Activated effector memory CD4-positive, alpha-beta T cell treated with anti-CD3 and anti-CD28 coated beads, Interleukin-2, amount 50 U/mL, for 16 hours (primary cell): ENCODE data around the gene PHLPP2.
"Not testable (repeated sequence)": the region's sequence is repeated elsewhere in the genome, so short reads cannot be mapped to it uniquely, and the experiment has no call there.

Experiments
- DNase-seq: peaks from one replicate; pipeline ENCODE4 v3.0.0-alpha.2; 2020

Gene PHLPP2

DNA sequence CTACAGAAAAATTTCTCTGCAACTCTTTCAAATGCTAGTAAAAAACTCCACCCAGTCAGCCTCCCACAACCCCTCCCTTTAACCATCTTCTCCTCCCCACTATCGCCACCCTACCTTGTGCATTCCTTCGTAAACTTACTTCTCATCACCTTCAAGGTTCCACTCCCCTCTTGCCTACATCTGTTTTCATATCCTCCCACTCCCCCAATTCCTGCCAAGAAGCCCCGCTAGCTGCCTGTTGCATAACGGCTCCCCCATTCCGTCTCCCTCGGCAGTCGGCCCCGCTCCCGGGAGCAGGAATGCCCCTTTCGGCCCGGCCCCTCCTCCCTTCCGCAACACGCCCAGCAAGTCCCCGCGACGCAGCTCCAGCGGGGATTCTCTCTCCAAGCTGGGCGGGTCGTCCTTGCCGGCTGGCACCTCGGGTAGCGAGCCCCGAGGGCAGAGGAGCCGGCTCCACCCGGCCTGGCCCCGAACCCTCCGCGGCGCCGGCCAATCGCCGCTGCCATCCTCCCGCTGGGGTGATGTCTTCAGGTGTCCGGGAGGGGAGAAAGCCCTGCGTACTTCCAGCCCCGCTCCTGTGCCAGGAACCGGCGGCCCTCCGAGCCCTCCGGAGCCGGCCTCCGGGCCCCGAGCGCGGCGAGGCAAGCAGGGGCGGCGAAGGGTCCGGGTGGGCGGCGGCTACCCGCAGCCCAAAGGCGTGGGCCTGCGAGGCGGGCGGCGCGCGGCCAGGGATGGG is 1.5 kb downstream of the PHLPP2 start:
- peak; percentile 88 for DNase-seq

DNA sequence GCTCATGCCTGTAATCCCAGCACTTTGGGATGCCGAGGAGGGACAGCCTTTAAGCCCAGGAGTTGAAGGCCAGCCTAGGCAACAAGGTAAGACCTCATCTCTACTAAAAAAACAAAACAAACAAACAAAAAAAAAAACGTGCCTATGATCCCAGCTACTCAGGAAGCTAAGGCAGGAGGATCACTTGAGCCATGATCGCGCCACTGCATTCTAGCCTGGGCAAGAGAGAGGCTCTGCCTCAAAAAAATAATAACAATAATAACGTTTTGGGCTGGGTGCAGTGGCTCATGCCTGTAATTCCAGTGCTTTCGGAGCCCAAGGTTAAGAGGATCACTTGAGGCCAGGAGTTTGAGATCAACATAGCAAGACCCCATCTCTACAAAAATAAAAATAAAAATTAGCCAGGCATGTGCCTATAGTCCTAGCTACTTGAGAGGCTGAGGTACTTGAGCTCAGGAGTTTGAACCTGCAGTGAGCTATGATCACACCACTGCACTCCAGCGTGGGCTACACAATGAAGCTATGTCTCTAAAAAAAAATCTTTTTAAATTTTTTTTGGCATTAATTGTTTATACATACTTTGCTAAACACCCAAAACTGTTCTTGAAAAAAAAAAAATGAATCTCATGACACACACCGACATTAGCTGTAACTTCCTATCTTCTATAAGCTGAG is 3.3 kb downstream of the PHLPP2 start:
- DNase-seq, result no peak

DNA sequence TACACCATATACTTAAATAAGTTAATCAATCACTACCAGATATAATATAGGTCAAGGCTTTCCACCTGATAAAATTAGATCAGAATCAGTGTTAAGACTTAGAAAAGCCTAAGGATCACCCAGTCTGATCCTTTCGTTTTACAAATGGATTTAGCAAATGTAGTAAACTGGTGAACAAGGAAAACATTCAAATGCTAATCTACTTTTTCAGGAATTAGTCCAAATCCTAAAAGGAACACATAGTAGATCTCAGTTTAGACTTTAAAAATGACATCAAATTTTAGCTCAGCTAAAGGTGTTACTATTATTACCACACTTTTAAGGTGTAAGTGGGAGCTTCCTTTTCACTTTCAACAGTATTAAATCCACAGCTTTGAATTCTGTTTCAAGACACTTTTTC is 12.0 kb downstream of the PHLPP2 start:
- DNase-seq, result no peak

DNA sequence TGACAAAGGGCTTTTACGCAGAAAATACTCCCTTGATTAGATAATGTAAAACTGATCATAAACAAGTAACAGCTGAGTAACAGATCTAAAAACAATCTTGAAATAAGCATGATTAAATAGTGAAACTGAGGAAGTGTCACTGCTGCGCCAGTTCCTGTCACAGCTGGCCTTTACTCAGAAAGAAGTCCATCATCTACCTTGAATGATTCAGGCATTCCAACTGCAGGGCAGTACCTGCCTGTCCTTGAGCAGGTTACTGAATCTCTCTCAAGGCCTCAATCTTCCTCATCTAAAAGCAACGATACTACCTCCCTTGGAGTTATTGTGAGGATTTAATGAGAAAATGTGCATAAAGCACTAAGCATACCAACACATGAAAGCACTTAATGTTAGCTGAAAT is 12.7 kb downstream of the PHLPP2 start:
- no peak for DNase-seq

DNA sequence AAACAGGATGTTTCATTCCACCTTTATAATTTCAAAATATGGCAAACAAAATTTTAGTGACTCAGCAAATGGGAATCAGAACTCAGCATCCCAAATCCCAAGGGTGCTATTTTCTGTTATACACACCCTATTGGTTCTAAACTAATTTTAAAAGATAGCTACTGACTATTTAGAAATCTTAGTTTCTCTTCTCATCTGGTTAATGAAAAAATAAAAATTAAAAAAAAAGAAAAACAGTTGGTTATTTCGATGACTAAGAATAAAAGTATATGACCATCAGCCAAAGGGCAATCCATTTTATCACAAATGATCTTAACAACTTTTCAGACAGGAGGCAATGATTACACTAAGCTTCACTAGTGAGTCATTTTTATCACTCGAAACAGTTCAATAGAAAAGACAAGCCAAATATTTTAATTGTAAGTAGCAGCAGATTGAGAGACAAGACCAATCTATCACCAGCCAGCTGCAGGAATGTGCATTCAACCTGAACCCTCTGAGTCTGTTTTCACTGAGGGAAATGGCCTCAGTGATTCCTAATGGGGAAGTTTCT is 15.2 kb downstream of the PHLPP2 start:
- DNase-seq, result no peak

DNA sequence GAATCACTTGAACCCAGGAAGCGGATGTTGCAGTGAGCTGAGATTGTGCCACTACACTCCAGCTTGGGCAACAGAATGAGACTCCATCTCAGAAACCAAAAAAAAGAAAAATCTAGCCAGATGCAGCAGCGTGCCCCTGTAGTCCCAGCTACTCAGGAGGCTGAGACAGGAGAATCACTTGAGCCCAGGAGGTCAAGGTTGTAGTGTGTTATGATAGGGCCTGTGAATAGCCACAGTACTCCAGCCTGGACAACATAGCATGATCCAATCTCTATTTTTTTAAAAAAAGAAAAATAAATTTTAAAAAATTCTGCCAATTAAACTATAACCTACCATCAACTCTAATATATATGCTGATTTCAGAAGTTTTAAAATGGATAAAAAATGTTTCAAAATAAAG is 15.8 kb downstream of the PHLPP2 start:
- DNase-seq, result no peak

DNA sequence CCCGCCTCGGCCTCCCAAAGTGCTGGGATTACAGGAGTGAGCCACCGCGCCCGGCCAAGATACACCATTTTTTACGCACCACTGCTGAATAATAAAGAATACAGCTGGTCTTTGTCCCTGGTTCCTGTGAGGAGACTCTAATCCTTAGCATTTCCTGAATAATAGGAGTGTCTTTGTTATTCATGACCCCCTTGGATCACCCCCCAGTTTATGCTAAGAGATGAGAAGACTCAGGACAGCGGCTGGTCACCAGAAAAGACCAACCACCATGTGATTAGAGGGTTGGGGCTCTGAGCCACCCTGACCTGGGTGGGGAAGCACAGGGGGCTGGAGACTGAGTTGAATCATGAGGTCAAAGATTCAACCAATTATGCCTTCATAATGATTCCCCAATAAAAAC is 17.3 kb downstream of the PHLPP2 start:
- DNase-seq, result no peak

DNA sequence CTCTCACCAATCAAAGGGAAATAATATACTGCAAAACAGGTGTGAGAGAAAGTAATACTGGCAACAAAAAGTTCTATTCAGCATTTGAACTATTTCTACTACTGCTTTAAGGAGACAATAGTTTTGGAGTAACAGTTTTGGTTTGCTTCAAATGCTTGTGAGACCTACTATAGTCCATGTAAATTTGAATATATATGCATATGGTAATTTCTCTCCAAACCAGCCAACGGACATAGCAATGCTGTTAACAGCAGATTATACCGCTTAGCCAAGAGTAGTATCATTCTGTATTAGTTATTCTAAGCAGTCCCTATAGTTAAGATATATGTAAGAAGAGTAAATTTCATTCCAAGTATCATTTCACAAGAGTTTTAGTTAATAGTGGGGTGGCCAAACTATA is 18.5 kb downstream of the PHLPP2 start:
- DNase-seq, result no peak

DNA sequence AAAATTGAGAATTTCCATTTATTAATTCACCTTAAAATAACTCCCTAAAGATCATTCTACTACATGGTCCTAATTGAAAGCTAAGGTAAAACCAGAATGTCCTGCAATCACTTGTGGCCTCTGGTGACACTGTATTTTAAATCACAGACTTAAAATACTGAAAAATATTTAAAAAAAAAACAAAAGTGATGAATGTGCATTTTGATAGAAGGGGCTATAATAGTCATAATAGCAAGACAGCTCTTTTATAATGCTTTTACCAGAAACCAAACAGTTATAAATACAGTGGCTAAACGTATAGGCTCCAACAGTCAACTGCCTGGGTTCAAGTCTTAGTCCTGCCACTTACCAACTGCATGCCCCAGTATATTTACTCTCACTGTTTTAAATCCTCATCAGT is 21.2 kb downstream of the PHLPP2 start:
- DNase-seq, result no peak

DNA sequence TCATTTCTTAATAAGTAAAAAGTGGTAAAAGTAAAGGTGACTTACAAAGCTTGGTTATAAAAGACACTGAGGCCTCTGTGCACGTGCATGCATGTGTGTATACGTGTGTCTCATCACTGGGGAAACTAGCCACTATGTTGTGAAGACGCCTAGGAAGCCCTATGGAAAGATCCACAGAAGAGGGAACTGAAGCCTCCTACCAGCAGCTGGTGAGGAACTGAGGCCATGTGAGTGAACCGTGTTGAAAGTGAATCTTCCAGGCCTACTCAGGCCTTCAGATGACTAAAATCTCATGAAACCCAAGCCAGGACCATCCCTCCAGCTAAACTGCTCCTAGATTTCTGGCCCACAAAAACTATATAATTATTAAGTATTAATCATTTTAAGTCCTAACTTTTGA is 23.7 kb downstream of the PHLPP2 start:
- no peak for DNase-seq

DNA sequence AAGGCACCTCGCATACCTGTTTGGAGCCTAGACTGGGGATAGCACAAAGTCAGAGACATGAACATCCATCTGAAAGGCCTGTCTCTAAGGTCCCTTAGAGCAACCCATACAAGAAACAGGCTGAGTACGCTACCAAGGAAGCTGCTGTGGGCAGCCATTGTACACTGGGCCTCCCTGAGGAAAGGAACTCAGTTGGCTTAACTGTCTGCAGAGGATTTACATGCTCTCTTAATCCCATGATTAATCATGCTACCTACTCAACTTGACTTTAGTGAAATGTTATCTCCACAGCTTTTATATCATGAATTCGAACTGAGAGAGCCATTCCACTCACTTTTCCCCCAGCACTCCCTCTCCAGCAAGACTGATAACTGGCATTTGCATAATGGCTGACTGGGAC is 26.0 kb downstream of the PHLPP2 start:
- DNase-seq, result no peak

DNA sequence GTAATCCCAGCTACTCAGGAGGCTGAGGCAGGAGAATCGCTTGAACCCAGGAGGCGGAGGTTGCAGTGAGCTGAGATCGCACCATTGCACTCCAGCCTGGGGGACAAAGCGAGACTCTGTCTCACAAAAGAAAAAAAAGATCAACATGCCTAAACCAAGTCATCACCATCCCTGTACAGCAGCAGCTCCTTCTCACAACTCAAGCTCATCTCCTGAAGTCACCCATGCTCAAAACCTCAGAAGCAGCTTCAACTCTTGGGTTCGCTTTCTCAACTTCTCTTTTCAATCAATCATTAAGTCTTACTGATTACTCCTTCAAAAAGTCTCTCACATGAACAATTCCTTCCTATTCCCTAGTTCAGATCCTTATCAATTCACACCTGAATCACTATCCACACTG is 31.3 kb downstream of the PHLPP2 start:
- no peak for DNase-seq

DNA sequence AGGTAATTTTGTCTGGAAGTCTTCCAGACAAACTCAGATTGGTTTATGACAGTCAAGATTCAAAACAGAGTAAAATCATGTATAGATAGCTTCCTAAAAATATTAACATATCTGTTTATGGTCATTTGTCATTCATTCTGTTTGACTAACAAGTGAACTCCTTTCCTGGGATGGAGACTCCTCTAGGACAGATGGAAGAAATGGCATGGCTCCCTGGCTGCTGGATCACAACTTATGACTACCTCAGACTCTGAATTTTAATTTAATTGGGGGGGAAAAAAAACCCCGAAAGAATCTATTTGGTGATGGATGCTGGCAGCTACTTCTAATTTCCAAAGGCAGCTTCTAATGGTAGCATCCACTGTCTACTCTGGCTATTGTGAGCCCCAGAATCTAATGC is 34.6 kb downstream of the PHLPP2 start:
- no peak for DNase-seq

DNA sequence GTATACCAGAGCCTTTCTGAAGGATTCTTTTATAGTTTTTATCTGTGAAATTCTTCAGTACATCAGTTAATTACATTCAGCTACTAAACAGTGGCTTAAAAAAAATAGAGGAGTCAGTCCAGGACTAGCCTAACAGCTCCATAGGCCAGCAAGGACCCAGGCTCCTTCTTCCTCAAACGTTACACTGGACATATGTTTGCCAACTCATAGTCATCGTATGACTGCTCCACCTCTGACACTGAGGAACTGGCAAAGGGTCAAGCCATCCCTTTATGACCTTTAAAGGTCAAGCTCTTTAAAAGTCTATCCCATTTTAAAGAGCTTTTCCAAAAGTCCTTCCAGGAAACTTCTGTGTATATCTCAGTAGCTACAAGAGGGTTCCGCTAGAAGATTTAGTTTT is 36.6 kb downstream of the PHLPP2 start:
- no peak for DNase-seq

DNA sequence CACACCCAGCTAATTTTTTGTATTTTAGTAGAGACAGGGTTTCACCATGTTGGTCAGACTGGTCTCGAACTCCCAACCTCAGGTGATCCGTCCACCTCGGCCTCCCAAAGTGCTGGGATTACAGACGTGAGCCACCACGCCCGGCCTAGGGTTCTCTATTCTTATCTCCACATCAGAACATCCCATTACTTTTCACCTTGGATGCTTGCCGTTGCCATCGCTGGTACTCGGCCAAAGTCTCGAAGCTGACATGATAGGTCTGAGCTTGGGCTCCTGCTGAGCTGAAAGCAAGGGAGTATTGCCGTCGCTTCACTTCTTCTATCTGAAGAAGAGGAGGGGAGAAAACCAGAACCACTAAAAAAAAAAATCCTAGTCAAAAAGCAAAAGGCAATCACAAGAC is 40.2 kb downstream of the PHLPP2 start:
- not testable (repeated sequence) for DNase-seq

DNA sequence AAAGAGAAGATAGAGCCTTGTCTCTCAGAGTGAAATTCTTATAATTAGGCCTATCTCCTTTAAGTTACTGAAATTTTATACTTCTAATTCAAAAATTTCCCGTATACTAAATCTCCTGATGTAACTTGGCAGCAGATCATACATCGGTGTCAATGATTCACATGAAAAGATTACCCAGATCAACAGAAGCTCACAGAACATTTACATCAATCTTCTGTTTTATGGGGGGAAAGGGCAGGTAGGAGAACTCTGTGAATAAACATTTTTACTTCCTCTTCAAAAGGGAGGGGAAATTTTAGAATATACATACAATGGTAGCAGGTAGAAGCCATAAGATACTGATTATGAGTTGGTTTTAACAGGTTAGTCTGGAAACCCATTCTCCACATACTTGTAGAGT is 43.1 kb downstream of the PHLPP2 start:
- DNase-seq, result no peak

DNA sequence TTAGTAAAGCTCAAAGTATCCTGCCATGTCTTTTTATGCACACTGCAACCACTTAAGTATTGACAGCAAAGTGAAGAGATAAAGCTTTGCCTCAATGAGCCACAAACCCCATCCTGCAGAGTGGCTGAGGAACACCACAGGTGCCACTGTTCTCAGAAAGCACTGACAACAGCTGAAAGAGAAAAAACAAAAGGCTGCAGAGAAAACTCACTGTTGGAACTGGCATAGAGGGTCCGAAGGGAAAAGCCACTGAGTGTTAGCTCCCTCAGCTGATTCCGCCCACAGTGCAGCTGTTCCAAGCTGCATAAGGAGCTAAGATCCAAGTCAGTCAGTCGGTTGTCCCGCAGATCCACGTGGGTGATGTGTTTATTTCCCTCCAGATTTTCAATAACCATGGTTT is 48.3 kb downstream of the PHLPP2 start:
- DNase-seq, result no peak

DNA sequence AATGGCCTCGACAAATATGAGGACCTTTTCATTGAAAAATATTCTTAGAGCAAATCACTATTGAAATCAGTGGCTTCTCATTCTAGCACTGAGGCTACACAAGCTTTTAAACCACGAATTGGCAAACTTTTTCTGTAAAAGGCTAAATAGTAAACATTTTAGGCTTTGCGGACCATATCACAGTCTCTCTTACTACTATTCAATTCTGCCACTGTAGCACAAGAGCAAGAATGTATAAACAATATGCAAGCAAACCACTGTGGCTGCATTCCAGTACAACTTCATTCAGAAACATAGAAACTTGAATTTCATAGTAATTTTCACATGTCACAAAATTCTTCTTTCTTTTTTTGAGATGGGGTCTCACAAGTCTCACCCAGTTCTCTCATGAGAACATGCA is 49.1 kb downstream of the PHLPP2 start:
- DNase-seq, result no peak

DNA sequence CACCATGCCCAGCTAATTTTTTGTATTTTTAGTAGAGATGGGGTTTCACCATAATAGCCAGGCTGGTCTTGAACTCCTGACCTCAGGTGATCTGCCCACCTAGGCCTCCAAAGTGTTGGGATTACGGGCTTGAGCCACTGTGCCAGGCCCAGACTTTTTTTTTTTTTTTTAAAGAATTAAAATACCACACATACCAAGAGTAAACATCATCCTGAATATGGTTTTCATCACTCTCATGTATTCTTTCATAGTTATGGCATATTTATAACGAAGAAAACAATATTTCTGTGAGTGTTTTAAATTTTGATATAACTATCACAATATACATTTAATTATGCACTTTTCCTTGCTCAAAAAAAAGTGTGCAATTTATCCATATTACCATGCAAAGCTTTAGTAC is 50.3 kb downstream of the PHLPP2 start:
- DNase-seq, result no peak

DNA sequence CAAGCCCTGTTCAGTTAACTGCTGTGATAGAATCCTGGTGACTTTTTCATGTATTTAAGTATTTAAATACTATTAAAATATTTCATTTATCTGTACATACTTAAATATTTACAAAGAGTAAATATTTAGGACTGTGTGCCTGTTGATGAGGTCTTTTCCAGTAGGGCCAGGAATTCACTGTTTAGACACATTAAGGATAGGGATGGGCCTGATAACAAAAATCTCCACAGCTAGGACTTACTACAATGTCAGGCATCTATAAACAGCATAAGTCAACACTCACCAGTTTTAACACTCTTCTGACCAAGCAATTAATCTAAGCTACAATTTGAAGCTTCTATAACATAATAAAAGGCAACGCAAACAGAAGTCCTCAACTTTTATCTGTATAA is 50.9 kb downstream of the PHLPP2 start:
- no peak for DNase-seq

DNA sequence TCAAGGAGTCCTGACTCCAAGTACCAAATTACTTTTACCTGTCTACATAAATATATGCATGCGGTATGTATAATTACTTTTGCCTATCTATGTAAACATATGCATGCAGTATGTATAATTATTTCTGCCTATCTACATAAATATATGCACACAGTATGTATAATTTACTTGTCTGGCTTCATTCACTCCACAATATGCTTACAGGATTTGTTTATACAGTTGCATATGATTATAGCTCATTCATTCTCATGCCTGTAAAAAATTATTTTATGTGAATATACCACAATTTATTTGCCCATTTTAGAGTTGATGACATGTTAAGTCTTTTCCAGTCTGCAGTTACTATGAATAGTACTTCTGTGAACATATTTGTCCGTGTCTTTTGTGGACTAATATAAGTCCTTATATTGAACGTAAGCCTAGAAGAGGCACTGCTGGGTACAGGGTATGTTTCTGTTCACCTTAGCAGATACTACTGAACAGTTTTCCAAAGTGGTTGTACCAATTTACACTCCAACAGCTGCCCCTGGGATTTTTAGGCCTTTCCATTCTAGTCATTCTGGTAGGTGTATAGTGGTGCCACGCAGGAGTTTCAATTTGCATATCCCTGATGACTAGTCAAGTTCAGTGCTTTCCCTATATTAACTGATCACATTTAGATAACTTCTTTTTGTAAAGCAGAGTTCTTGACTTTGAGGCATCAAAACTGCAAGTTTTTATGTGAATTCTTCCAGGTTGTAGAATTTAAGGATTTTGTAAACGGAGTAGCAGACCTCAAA is 51.5 kb downstream of the PHLPP2 start:
- DNase-seq, result no peak

DNA sequence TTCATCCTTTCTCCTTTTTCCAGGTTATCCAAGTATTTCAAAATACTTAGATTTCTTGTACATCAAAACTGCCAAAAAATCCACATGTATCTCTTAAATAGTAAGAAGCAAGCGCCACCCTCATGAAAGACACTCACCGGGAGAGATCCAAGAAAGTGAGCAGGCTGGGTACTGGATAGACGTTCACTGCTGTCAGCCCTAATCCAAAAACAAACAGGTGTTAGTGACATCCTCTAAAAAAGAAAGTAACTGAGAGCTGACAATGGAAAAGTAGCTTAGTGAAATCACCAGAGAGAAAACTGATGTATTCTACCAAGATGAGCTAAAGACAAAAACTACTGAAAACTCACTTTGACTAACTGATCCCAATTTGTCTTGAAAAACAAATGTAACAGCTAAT is 52.4 kb downstream of the PHLPP2 start:
- DNase-seq, result no peak

DNA sequence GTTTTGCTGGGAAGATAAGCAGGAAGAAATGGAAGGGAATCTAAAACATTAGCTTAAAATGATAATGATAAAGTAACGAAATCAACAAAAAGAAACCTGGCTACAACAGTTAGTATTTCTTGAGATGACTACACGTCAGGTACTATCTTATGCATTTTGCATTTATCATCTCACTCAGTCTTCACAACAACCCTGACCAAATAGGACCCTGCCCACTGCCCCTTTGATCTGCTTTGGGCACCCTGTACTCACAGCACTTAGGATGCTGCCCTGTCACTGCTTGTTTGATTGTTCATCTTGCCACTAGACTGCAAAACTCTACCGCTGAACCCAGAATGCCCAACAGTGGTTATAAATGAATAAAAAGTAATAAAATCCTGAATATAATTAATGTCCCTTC is 53.3 kb downstream of the PHLPP2 start:
- DNase-seq, result no peak

DNA sequence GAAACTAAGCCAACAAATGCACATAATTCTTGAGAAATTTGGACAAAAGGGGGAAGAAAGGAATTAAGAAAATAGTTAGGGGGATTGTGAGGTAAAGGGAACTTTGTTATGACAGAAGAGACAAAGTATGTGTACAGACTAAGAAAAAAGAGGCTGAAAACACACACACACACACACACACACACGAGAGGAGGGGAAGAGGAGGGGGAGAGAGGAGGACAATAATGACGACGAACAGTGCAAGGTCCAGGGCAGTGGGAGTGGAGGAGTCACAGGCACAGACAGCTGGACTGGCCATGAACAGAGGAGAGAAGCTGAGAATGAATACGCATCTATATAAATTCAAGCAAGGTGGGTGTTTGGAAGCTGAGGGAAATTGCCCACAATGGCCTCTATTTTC is 54.0 kb downstream of the PHLPP2 start:
- no peak for DNase-seq
